Brain microvascular endothelial cell (primary cell): ENCODE measurements around the gene PTGER4.

Experiments
- DNase-seq: peaks from one replicate; pipeline ENCODE4 v3.0.0-alpha.2; 2020
- H3K27ac ChIP-seq: fragments of 250-450 bp; sonication (Bioruptor Pico); 2 replicates; pipeline ENCODE4 v1.5.1; 2020; ENCODE audit warnings: mild to moderate bottlenecking, moderate library complexity
- H3K27me3 ChIP-seq: fragments of 250-450 bp; sonication (Bioruptor Pico); replicated peaks from 2 replicates; pipeline ENCODE4 v1.5.1; 2020; ENCODE audit warnings: mild to moderate bottlenecking
- H3K36me3 ChIP-seq: fragments of 250-450 bp; sonication (Bioruptor Pico); replicated peaks from 2 replicates; pipeline ENCODE4 v1.5.1; 2020; ENCODE audit warnings: mild to moderate bottlenecking
- H3K4me3 ChIP-seq: 2 replicates; pipeline ENCODE4 v1.5.1; 2011; ENCODE audit warnings: low read depth, mild to moderate bottlenecking, control low read depth, low read length, moderate library complexity
- CTCF ChIP-seq: IDR thresholded peaks from 2 replicates; pipeline ENCODE4 v1.5.1; 2011; ENCODE audit warnings: low read depth, mild to moderate bottlenecking, moderate library complexity, low read length, control low read depth, inconsistent platforms; ENCODE audit errors: missing control alignments
- in situ Hi-C: cut with HindIII; loops from 2 replicates; pipeline ENCODE4 v1.10.0; 2017; ENCODE audit warnings: low sequenced_read_pairs, low pct_ligation_motif_present

Gene PTGER4

GRCh38 chr5:40665635-40666298 is 13.9 kb upstream of the PTGER4 start:
- Histone ChIP-seq H3K27me3 (no peaks in the 10 kb centered on the region), H3K27ac (no peak overlapping the region), H3K36me3 (no peaks in the 10 kb centered on the region), H3K4me3 (no peak overlapping the region)
- no peak for TF ChIP-seq CTCF
- no peak for DNase-seq
- in situ Hi-C loops: no loop called here

GRCh38 chr5:40666657-40667056 is 13.1 kb upstream of the PTGER4 start:
- no peak for DNase-seq
- Histone ChIP-seq H3K4me3 (no peak overlapping the region), H3K36me3 (no peaks in the 10 kb centered on the region), H3K27ac (no peak overlapping the region), H3K27me3 (no peaks in the 10 kb centered on the region)
- TF ChIP-seq CTCF: no peak
- in situ Hi-C loops: no loop called here

GRCh38 chr5:40667161-40667663 is 12.5 kb upstream of the PTGER4 start:
- no peak for TF ChIP-seq CTCF
- Histone ChIP-seq H3K27ac (no peak overlapping the region), H3K27me3 (no peaks in the 10 kb centered on the region), H3K4me3 (no peak overlapping the region), H3K36me3 (no peaks in the 10 kb centered on the region)
- in situ Hi-C loops: no loop called here
- no peak for DNase-seq

- no peak for DNase-seq
- no peaks in the 10 kb centered on the region for H3K27me3 ChIP-seq
- in situ Hi-C loops: no loop called here
- no peak overlapping the region for H3K27ac ChIP-seq
- H3K36me3 ChIP-seq: no peaks in the 10 kb centered on the region
- no peak overlapping the region for H3K4me3 ChIP-seq
- TF ChIP-seq CTCF: no peak
These were observed 9.9 kb upstream of the PTGER4 start for GRCh38 chr5:40669606-40670390.

GRCh38 chr5:40672425-40672824 is 7.3 kb upstream of the PTGER4 start:
- H3K27me3 ChIP-seq: no peaks in the 10 kb centered on the region
- no peak overlapping the region for H3K4me3 ChIP-seq
- no peak overlapping the region for H3K27ac ChIP-seq
- H3K36me3 ChIP-seq: no peaks in the 10 kb centered on the region
- no peak for DNase-seq
- in situ Hi-C loops: no loop called here
- TF ChIP-seq CTCF: no peak
